HEK293T (cell line): ENCODE data around the gene TBC1D22A.

ENCODE experiments used
- FOXM1 ChIP-seq: fragments of 450-650 bp; IDR thresholded peaks from 2 replicates; pipeline ENCODE4 v1.6.1; 2017; ENCODE audit warnings: mild to moderate bottlenecking, borderline replicate concordance
- TARDBP ChIP-seq: fragments of 450-650 bp; IDR thresholded peaks from 2 replicates; pipeline ENCODE4 v1.6.1; 2016
- ZNF384 ChIP-seq: fragments of 450-650 bp; IDR thresholded peaks from 2 replicates; pipeline ENCODE4 v1.6.1; 2016

DNA sequence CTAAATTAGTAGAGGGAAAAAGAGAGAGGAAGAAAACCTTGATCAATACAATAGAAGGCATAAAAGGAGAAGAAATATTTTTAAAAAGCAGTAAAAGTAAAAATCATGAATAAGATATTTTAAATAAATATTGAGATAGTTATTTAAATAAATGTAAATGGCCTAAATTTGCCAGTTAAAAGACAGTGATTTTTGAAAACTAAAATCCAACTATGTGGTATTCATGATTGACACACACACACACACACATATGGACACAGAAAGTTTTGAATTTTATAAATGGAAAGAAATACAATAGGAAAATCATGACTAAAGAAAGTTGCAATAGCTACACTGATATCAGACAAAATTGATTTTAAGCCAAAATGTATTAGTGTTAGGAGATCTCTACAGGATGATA is 313.1 kb downstream of the TBC1D22A start:
- TF ChIP-seq ZNF384 = no peak
- TF ChIP-seq TARDBP = no peak
- no peak for TF ChIP-seq FOXM1
